Ovary (tissue), 3 donors: ENCODE results near the gene KSR1.

Source experiments
- EP300 ChIP-seq: sonication (generic); formaldehyde crosslinking; IDR thresholded peaks from one replicate; pipeline ENCODE4 v1.6.1; 2017; ENCODE audit warnings: antibody characterized with exemption
- TF ChIP-seq, protein P1 (sequence below), 3 donors: fragments of 450-650 bp in 2 of 3; fragments of 200-600 bp in 1 of 3; IDR thresholded peaks; one replicate each; pipeline versions ENCODE4 v1.5.1 to v1.8.0; 2016 to 2022; ENCODE audit warnings: antibody characterized with exemption in 3 of 3, mild to moderate bottlenecking in 1 of 3
- donor health status: DM: no; HTN: no; CAD: no.

DNA sequence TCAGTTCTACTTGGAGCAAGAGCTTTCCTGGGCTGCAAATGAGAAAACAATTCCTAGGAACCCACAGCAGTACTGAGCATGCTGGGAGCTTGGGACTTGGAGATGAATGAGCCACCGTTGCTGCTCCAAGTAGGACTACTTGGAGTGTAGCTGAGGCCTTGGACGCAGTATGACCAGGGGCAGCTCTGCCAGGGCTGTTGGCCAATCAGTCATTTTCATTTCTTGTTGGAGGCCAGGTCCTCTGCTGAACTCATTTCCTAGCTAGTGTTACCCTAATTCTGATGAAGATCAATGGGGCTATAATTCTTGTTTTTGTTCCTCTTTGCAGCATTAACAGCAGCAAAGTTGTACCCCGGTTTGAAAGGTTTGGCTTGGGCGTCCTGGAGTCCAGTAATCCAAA, 166.7 kb downstream of the KSR1 start:
- TF ChIP-seq, protein P1, sequence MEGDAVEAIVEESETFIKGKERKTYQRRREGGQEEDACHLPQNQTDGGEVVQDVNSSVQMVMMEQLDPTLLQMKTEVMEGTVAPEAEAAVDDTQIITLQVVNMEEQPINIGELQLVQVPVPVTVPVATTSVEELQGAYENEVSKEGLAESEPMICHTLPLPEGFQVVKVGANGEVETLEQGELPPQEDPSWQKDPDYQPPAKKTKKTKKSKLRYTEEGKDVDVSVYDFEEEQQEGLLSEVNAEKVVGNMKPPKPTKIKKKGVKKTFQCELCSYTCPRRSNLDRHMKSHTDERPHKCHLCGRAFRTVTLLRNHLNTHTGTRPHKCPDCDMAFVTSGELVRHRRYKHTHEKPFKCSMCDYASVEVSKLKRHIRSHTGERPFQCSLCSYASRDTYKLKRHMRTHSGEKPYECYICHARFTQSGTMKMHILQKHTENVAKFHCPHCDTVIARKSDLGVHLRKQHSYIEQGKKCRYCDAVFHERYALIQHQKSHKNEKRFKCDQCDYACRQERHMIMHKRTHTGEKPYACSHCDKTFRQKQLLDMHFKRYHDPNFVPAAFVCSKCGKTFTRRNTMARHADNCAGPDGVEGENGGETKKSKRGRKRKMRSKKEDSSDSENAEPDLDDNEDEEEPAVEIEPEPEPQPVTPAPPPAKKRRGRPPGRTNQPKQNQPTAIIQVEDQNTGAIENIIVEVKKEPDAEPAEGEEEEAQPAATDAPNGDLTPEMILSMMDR (IDR thresholded peaks at IDR 0.05): no peak
- no peak for TF ChIP-seq EP300
